Islet precursor cell (in vitro differentiated cells): ENCODE measurements around the gene TMTC1.
A peak's percentile ranks its signal among the peaks of the same experiment; 100 is the strongest.
"Not testable (repeated sequence)": the region's sequence is repeated elsewhere in the genome, so short reads cannot be mapped to it uniquely, and the experiment has no call there.

ENCODE experiments used
- DNase-seq: peaks from one replicate; pipeline ENCODE4 v3.0.0-alpha.2; 2018

The TMTC1 gene

DNA sequence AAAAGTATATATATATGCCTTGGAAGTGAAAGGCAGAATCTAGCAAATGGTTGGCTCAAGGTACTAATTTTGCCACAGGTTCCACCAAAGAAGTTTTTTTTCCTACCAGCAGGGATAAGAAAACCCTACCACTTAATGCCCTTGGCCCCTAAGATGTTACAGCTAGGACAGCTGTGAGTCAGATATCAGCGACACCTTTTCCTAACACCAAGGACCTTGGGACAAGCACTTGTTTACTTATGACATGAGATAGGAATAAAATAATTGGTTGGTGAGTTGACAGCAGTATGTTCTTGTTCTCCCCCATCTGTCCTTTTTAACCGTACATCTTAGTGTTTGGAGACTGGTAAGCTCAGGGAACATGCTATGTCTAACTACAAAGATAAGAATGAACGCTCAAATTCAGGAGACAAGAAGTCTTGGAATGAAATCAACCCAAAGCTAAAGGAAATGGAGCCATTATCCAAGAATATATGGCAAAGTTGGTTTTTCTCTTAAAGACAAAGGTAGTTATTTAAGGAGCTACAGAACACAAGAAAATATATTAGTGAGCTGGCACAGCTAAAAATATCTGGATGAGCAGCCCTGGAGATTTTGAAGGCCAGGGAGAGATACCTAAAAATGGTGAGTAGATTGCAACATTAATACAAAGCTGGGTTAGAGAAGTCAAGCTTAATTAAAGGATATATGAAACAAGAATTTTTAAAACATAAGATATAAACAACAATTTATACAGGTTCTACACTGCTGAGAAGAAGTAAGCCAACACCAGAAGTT, 126.8 kb downstream of the TMTC1 start:
- no peak for DNase-seq

- DNase-seq, result no peak
Observed at GRCh38 chr12:29655861-29656260, 127.9 kb downstream of the TMTC1 start.

GRCh38 chr12:29653286-29653685, 130.5 kb downstream of the TMTC1 start:
- no peak for DNase-seq

GRCh38 chr12:29650371-29650770, 133.4 kb downstream of the TMTC1 start:
- no peak for DNase-seq

GRCh38 chr12:29649722-29650121, 134.0 kb downstream of the TMTC1 start:
- no peak for DNase-seq

- DNase-seq, result peak; percentile 59
Observed at GRCh38 chr12:29644536-29645162, 139.1 kb downstream of the TMTC1 start.

GRCh38 chr12:29640589-29641345, 143.0 kb downstream of the TMTC1 start:
- peak; percentile 96 for DNase-seq

DNA sequence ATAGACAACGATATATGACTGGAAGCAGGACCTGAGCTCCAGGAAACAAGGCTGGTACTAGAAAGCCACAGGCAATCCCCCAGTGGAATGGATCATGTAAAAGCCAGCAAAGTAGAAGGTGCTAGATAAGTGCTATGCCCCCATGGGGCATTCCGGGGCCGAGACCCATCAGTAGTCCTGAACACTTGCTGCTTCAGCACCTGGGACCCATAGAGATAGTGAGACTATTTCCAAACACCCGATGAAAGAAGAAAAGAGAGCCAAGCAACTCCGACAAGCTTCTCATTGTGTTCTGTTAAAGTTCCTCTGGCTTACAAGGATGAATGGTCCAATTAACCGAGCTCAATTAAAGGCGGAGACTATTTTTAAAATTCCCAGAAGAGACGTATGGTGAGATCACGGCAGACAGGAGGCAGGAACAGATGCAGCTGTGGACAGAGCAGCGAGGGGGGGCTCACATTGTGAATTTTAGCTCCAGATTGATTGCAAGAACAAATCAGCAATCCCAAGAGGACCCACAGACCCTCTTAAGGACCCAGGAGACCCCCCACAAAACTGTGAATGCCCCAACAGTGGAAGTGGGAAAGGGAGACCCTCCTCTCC, 143.7 kb downstream of the TMTC1 start:
- peak; percentile 69 for DNase-seq

DNA sequence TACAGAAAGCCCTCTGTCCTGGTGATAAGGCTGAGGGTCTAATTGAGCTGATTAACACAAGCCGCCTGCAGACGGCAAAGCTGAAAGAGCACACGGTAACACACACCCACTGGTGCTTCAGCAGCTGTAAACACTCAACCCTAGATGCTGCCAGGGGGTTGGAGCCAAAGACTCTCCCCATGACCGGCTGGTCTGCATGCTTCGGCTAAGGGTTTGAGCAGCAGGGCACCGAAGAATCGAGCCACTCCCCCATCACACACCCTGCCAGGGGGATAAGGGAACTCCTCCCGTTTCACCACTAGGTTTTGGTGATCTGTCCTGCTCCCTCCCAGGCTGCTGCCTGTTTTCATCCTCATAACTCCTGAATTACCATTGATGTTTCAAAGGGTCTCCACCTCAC, 145.2 kb downstream of the TMTC1 start:
- DNase-seq, result no peak

DNA sequence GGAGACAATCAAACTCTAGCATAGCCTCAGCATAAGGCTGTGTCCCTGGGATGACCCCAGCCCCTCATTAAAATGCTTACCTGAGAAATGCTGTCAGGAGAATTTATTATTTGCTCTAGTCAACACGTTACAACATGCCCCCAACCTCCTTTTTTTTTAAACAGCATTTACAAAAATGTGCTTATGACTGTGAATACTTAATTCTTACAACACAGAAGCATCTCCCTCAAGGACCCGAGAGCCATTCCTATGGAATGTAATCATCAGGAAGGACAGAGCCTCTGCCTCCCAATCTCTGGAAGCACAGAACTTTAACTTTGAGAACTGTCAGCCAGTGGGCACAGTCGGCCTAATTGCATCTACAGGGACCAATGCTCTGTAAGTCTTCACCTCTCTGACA, 149.7 kb downstream of the TMTC1 start:
- DNase-seq, result peak; percentile 88

DNA sequence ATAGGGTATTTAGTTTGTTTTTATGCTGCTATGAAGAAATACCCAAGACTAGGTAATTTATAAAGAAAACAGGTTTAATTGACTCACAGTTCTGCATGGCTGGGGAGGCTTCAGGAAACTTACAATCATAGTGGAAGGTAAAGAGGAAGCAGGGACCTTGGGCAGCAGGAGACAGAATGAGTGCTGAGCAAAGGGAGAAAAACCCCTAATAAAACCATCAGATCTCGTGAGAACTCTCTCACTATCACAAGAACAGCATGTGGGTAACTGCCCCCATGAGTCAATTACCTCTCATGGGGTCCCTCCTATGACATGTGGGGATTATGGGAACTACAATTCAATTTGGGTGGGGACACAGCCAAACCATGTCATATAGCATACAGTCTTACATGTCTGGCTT, 153.6 kb downstream of the TMTC1 start:
- DNase-seq, result not testable (repeated sequence)

DNA sequence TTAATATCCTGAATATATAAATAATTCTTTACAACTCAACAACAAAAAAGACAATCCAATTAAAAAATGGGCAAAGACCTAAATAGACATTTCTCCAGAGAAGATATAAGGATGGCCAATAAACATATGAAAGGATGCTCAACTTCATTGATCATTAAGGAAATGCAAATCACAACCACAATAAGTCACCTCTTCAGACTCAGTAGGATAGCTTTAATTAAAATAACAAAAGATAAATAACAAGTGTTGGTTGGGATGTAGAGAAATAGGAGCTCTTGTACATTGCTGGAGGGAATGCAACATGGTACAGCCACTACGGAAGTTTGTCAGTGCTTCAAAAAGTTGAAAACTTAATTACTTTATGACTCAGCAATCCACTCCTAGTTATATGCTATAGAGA, 156.5 kb downstream of the TMTC1 start:
- DNase-seq, result no peak

DNA sequence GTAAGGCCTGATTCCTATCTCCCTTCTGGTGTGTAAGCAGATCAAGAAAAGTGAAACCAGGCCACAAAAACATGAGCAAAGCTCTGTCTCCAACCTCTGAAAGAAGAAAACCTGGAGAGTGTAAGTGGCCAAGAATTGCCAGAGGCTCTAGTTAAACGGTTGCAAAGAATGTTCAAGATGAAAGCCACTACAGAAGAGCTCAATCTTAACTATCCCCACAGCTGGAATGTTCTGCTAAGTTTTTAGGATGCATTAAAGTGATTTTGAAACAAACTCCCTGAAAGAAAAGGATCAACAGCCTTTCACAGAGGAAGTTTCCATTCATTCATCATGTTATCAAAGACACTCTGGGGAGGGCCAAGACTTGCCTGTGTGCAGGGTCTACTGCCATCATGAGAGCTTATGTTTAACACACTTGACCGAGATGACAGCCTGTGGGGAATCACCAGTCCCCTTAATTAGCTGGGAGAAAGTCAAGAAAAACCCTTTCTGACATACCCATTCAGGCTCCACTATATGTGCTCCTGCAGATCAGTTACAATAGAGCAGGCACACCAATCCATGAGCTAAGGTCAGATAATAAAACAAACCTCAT, 158.3 kb downstream of the TMTC1 start:
- DNase-seq, result peak; percentile 94

GRCh38 chr12:29622251-29622650, 161.5 kb downstream of the TMTC1 start:
- DNase-seq, result no peak

DNA sequence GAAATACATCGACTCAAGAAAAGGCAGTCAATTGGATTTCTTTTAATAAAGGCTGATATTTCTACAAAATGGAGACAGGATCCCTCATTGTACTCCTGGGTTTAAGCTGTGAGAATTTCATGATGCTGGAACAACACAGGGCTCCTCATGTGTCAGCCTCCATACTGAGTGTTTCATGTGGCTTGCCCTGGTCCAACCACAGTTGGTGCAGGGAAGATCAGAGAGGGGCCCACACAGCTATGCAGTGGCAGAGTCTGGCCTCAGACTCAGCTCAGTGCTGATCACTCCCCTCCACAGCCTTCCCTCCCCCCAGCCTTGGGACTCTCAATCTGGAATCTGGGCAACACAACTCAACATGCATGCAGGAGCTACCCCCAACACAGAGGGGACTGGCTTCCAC, 163.7 kb downstream of the TMTC1 start:
- no peak for DNase-seq

- no peak for DNase-seq
Observed at GRCh38 chr12:29617407-29617803, 166.3 kb downstream of the TMTC1 start.

GRCh38 chr12:29616664-29617406, 166.9 kb downstream of the TMTC1 start:
- peak; percentile 82 for DNase-seq

DNA sequence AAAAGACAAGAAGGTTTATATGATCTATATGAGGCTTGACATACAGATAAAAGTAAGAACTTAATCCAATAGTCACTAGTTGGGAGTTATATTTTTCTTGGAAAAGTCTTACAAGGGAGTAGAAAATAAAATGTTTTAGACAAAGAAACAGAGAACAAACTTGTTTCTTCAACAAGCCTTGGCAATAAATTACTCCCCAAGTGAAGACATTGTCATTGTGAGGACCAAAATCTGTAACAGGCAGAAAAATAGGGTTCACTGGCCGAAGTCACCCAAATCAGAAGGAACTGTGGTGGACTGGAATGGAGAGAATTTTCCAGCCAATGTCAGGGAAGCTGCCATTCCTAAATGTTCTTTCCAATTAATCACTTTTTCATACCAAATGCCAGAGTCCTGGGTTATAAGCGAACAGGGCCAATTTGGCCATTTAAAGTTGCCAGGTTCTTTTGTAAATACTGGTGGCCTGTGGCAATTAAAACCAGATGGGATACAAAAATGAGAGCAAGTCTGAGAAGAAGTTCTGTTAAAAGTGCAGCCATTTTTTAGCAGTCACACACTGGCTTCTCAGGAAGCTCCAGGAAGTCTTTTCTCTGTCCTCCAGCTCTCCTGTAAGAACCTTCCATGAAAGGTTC, 168.9 kb downstream of the TMTC1 start:
- no peak for DNase-seq

DNA sequence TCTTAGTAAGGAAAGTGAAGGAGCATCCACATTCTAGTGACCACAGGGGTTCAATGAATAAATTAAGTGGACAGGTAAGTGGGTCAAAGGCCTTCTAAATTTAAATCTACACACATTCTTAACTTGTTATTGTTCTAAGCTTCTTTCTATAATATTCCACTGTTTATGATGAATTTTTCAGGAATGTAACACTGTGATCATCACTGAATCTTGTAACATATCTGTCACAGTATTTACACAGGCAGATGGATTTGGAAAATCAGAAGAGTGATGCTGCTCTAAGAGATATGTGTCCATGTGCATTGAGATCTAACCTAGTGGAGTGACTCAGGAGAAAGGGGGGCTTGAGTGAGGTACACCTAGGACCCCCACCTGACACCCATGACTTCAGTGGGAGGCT, 170.8 kb downstream of the TMTC1 start:
- no peak for DNase-seq

GRCh38 chr12:29611906-29612305, 171.8 kb downstream of the TMTC1 start:
- peak; percentile 83 for DNase-seq

DNA sequence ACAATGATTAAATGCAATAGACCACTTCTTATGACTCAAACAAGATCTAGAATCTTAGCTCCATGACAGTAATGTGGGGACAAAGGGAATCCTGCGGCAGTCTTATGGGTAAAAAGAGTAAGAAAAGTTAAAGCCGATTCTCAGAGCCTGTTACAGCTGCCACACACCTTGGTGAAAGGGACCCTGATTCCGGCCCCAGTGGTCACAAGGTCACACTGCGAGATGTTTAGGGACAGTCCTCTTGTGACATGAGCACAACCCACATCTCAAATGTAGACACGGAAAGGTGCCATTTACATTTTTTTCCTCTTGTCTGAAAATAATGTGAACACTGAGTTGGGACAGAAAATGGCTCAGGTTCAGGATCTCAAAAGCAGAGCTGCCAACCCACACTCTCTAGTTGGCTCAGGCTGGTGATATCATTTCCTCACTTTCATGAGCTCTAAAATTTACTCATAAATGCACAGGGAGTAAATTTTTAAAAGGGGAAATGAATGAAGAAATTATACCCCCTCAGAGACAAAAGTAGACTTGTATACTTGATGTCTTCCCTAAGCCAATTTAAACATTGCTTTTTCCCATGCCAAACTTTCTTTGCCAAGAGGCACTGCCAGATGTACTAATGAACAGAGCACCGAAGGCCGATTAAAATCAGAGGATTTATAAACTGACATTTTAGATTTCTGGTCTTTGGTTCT, 173.1 kb downstream of the TMTC1 start:
- no peak for DNase-seq
